K562 (cell line): ENCODE results near the gene TUBA1B. TPM values are rescaled to one million over a fixed set of nuclear protein-coding genes. Genes with fewer than 3 reads are reported as not detected.

Source experiments
- ATAC-seq: fragments of 200-7000 bp; cut with Tn5 transposase; 3 replicates; pipeline ENCODE4 v1.9.1; 2020; ENCODE audit warnings: moderate library complexity
- BruUV-seq: library from RNA; stranded (reverse); fragments of 400-500 nt; replicated peaks from 2 replicates; lab custom pipeline; 2021; lab: Mats Ljungman, UMichigan
- CTCF ChIA-PET: fragments of 300-600 bp; formaldehyde crosslinking; extraction: SDS; loops from one replicate; lab custom pipeline; 2021; ENCODE audit warnings: low intra/inter-chr PET ratio; lab: Yijun Ruan, JAX
- POLR2A ChIA-PET: fragments of 300-600, 350-650 bp; sonication (Branson Sonifier 250); formaldehyde crosslinking; extraction: SDS; loops from one replicate; lab custom pipeline; 2021; ENCODE audit warnings: antibody characterized with exemption, inconsistent platforms; lab: Yijun Ruan, JAX
- DNase-seq, 4 experiments: peaks; one replicate each; pipeline versions ENCODE4 v3.0.0 to v3.0.0-alpha.2; 2011 to 2018; ENCODE audit warnings: low spot score in 3 of 4, mixed read lengths in 3 of 4; ENCODE audit errors: extremely low read depth in 1 of 4
- FAIRE-seq: peaks from 2 replicates; lab custom pipeline; 2011; peaks lifted over from hg19 to GRCh38; lab: Jason Lieb, UNC
- H2AFZ ChIP-seq: 2 replicates; pipeline ENCODE4 v1.6.0; 2011; ENCODE audit warnings: low read depth, low read length, control low read depth, inconsistent platforms
- H3K27ac ChIP-seq: fragments of 200-600 bp; 3 replicates; pipeline ENCODE4 v1.8.0; 2011; ENCODE audit warnings: low read depth, mild to moderate bottlenecking, control low read depth, inconsistent platforms, low read length, moderate library complexity, mixed read lengths; ENCODE audit errors: extremely low read depth
- H3K27me3 ChIP-seq, 2 experiments: fragments of 300-600 bp in 1 of 2; 2 replicates in 1 of 2; 3 replicates in 1 of 2; pipeline versions ENCODE4 v1.6.0 to v1.8.0; 2011; ENCODE audit warnings: inconsistent platforms in 2 of 2, low read length in 2 of 2, mild to moderate bottlenecking in 1 of 2, mixed read lengths in 1 of 2, moderate library complexity in 1 of 2; ENCODE audit not compliant: control insufficient read depth in 2 of 2, insufficient read depth in 2 of 2
- H3K36me3 ChIP-seq: fragments of 300-600 bp; 3 replicates; pipeline ENCODE4 v1.8.0; 2011; ENCODE audit warnings: mild to moderate bottlenecking, low read length, inconsistent platforms; ENCODE audit not compliant: control insufficient read depth, insufficient read depth
- H3K4me1 ChIP-seq, 2 experiments: fragments of 200-600 bp in 1 of 2; replicated peaks in 1 of 2; 2 replicates in 1 of 2; 3 replicates in 1 of 2; pipeline versions ENCODE4 v1.5.1 to v1.8.0; 2011; ENCODE audit warnings: inconsistent platforms in 2 of 2, low read length in 2 of 2, mild to moderate bottlenecking in 1 of 2, mixed read lengths in 1 of 2, moderate library complexity in 1 of 2; ENCODE audit not compliant: control insufficient read depth in 2 of 2, insufficient read depth in 2 of 2
- H3K4me2 ChIP-seq: 2 replicates; pipeline ENCODE4 v1.6.1; 2011; ENCODE audit warnings: low read length, control low read depth, inconsistent platforms, mixed read lengths; ENCODE audit not compliant: insufficient read depth
- H3K4me3 ChIP-seq: fragments of 200-600 bp; sonication (generic), shearing (Covaris generic); 2 replicates; pipeline ENCODE4 v1.5.1; 2016; ENCODE audit warnings: control low read depth, inconsistent platforms
- H3K79me2 ChIP-seq: fragments of 200-600 bp; 3 replicates; pipeline ENCODE4 v1.8.0; 2011; ENCODE audit warnings: low read length, inconsistent platforms; ENCODE audit not compliant: control insufficient read depth, insufficient read depth
- H3K9ac ChIP-seq, 2 experiments: 2 replicates each; pipeline versions ENCODE4 v1.6.0 to v1.6.1; 2011; ENCODE audit warnings: low read depth in 2 of 2, low read length in 2 of 2, control low read depth in 1 of 2, inconsistent platforms in 1 of 2, mild to moderate bottlenecking in 1 of 2, mixed read lengths in 1 of 2; ENCODE audit not compliant: insufficient read depth in 1 of 2
- H3K9me1 ChIP-seq: one replicate; pipeline ENCODE4 v1.6.0; 2011; ENCODE audit warnings: inconsistent platforms, mild to moderate bottlenecking, low read length, moderate library complexity; ENCODE audit not compliant: control insufficient read depth, insufficient read depth
- H3K9me3 ChIP-seq: replicated peaks from 2 replicates; pipeline ENCODE4 v1.5.1; 2011; ENCODE audit warnings: low read depth, low read length, inconsistent platforms; ENCODE audit not compliant: control insufficient read depth, insufficient read depth
- H4K20me1 ChIP-seq: replicated peaks from 2 replicates; pipeline ENCODE4 v1.6.1; 2011; ENCODE audit warnings: low read length, inconsistent platforms, mixed read lengths; ENCODE audit not compliant: control insufficient read depth, insufficient read depth
- CREB5 ChIP-seq: fragments of 250-450 bp; sonication (Bioruptor Pico); IDR thresholded peaks from 2 replicates; pipeline ENCODE4 v1.5.0; 2020; ENCODE audit warnings: mild to moderate bottlenecking
- CSDE1 ChIP-seq, 2 experiments: fragments of 450-650 bp; IDR thresholded peaks; 2 replicates each; pipeline ENCODE4 v1.6.1; 2016; ENCODE audit warnings: mild to moderate bottlenecking in 1 of 2
- KHSRP ChIP-seq: fragments of 450-650 bp; IDR thresholded peaks from 2 replicates; pipeline ENCODE4 v1.6.1; 2017
- MAFG ChIP-seq: fragments of 450-650 bp; conservative IDR thresholded peaks from 2 replicates; pipeline ENCODE4 v1.6.1; 2016; ENCODE audit warnings: missing genetic modification characterization, missing compliant biosample characterization
- MCM2 ChIP-seq: fragments of 450-650 bp; IDR thresholded peaks from 2 replicates; pipeline ENCODE4 v1.6.1; 2017; ENCODE audit warnings: low read depth, mild to moderate bottlenecking
- MXI1 ChIP-seq: IDR thresholded peaks from 2 replicates; pipeline ENCODE4 v1.6.1; 2011; ENCODE audit warnings: low read depth, mild to moderate bottlenecking, improper control_type of control experiment, low read length
- PCBP1 ChIP-seq: fragments of 200-400 bp; formaldehyde crosslinking; IDR thresholded peaks from 2 replicates; pipeline ENCODE4 v1.6.1; 2018; ENCODE audit warnings: mild to moderate bottlenecking, low read depth, low read length; ENCODE audit not compliant: poor library complexity, severe bottlenecking
- PHF8 ChIP-seq: fragments of 200-600 bp; sonication (generic); IDR thresholded peaks from 2 replicates; pipeline ENCODE4 v1.6.1; 2012; ENCODE audit warnings: mixed run types, mild to moderate bottlenecking, inconsistent platforms, low read length, moderate library complexity, borderline replicate concordance
- POLR2G ChIP-seq: fragments of 200-400 bp; formaldehyde crosslinking; IDR thresholded peaks from 2 replicates; pipeline ENCODE4 v1.6.1; 2017; ENCODE audit warnings: low read depth, mild to moderate bottlenecking, antibody characterized with exemption, low read length, moderate library complexity
- REST ChIP-seq, 2 experiments: fragments of 450-650 bp; formaldehyde crosslinking in 1 of 2; IDR thresholded peaks; 2 replicates each; pipeline versions ENCODE4 v1.4.0 to v1.6.1; 2014 to 2020; ENCODE audit warnings: mild to moderate bottlenecking in 2 of 2, borderline replicate concordance in 1 of 2, low read depth in 1 of 2
- RFX1 ChIP-seq: fragments of 450-650 bp; IDR thresholded peaks from 2 replicates; pipeline ENCODE4 v1.6.1; 2016; ENCODE audit warnings: mild to moderate bottlenecking, moderate library complexity
- SETDB1 ChIP-seq: IDR thresholded peaks from one replicate; pipeline ENCODE4 v1.6.1; 2012; ENCODE audit warnings: low read length, control low read depth, inconsistent platforms
- SRSF9 ChIP-seq: fragments of 200-400 bp; formaldehyde crosslinking; IDR thresholded peaks from 2 replicates; pipeline ENCODE4 v1.6.1; 2017; ENCODE audit warnings: low read depth, low read length, borderline replicate concordance
- ZKSCAN1 ChIP-seq: fragments of 150-350 bp; IDR thresholded peaks from 2 replicates; pipeline ENCODE4 v1.6.1; 2016; ENCODE audit warnings: low read depth, low read length
- ZNF830 ChIP-seq: fragments of 250-450 bp; sonication (Bioruptor Pico); IDR thresholded peaks from 2 replicates; pipeline ENCODE4 v1.5.0; 2021; ENCODE audit warnings: mild to moderate bottlenecking
- in situ Hi-C: fragments of 300-500 bp; cut with MboI; formaldehyde crosslinking; loops from 4 replicates; pipeline ENCODE4 v1.15.0; 2018; ENCODE audit warnings: inconsistent platforms, mixed read lengths
- intact Hi-C: fragments of 100-400 bp; cut with micrococcal nuclease; formaldehyde crosslinking; loops from 2 replicates; pipeline ENCODE4 v1.14.2; 2022
- polyA plus RNA-seq, 8 experiments: library from polyadenylated mRNA; depleted of rRNA in 4 of 8; stranded (reverse) in 5 of 8; unstranded in 3 of 8; fragments of >200 nt; fragmentation: Nextera tagmentation in 2 of 8; fragmentation: Illumina TruSeq in 1 of 8; extraction: Ambion mirVana in 2 of 8; extraction: Trizol in 1 of 8; gene quantifications; 2 replicates each; pipeline versions ENCODE4 v1.2.1 to v1.2.3, GENCODE V29; 2011 to 2014; ENCODE audit warnings: inconsistent platforms in 1 of 8, missing spikeins in 1 of 8
- total RNA-seq, 7 experiments: library from RNA; depleted of rRNA in 6 of 7; stranded (reverse); fragments of >200 nt in 6 of 7; fragmentation: Illumina TruSeq in 2 of 7; extraction: Trizol in 2 of 7; gene quantifications; 2 replicates each; pipeline versions ENCODE4 v1.2.1 to v1.2.3, GENCODE V29; 2011 to 2021; ENCODE audit warnings: low replicate concordance in 1 of 7

TUBA1B gene
- total and polyA plus RNA-seq, 9 of the 15 experiments (the other 6 are each of a cell fraction or from before 2014, with no cell fraction given), result 2,189 to 4,624 (median 2,628) TPM

GRCh38 chr12:49170924-49171323, 39.7 kb upstream of the TUBA1B start:
- Histone ChIP-seq H3K9me3 (no peaks in the 10 kb centered on the region), H3K36me3 (no peaks in the 10 kb centered on the region), H3K79me2 (no peaks in the 10 kb centered on the region), H3K4me3 (no peak overlapping the region), H3K27me3 (no peaks in the 10 kb centered on the region), H3K9ac (no peak overlapping the region), H3K9me1 (no peaks in the 10 kb centered on the region), H3K4me2 (no peak overlapping the region), H4K20me1 (no peaks in the 10 kb centered on the region), H2AFZ (no peak overlapping the region), H3K27ac (no peak overlapping the region), H3K4me1 (peaks cover 2 to 6% of the 10 kb centered on the region in 2 experiments; a peak in 2 of 5 replicates)
- BruUV-seq, result no TSS peak
- ChIA-PET POLR2A (interaction anchor here (0.6 to 1.3 kb wide), 2 partner anchors 8 to 775 kb away, joined by 3 to 4 read pairs; no protein-coding TSS in a partner anchor), CTCF (no interaction called here)
- DNase-seq (no peak), FAIRE-seq (no peak), ATAC-seq (no peak)
- intact Hi-C loops, result no loop called here
- in situ Hi-C loops, result no loop called here
- TF ChIP-seq MAFG (no peak), ZNF830 (CRISPR knock-in tag) (no peak), POLR2G (no peak), ZKSCAN1 (no peak), KHSRP (no peak), CREB5 (CRISPR knock-in tag) (no peak), CSDE1 (IDR thresholded peaks at IDR 0.05) (peak in 1 of 2 experiments; percentile 66; a peak in 1 of 4 replicates), MCM2 (no peak), MXI1 (peak; percentile 63), SETDB1 (no peak), PCBP1 (no peak), RFX1 (peak; percentile 92), SRSF9 (no peak), PHF8 (no peak), REST (IDR thresholded peaks at IDR 0.05; ENCODE audit: borderline replicate concordance) (no peak), REST (CRISPR knock-in tag; IDR thresholded peaks at IDR 0.05; ENCODE audit: low read depth) (no peak)
